Esophagus muscularis mucosa (tissue), 4 donors: ENCODE measurements around the gene ZNF516. TPM values are rescaled to one million over a fixed set of nuclear protein-coding genes. Genes with fewer than 3 reads are reported as not detected.

Experiments
- DNase-seq: peaks from one replicate; pipeline ENCODE4 v3.0.0-alpha.2; 2017; ENCODE audit errors: extremely low spot score
- H3K27ac ChIP-seq, 4 donors: fragments of 200-600 bp; sonication (generic); replicated peaks in 1 of 4; 1 replicate in 3 of 4; 2 replicates in 1 of 4; pipeline ENCODE4 v1.5.1; 2016 to 2019; ENCODE audit warnings: mild to moderate bottlenecking in 1 of 4
- H3K27me3 ChIP-seq, 4 donors: fragments of 200-600 bp; sonication (generic); one replicate each; pipeline versions ENCODE4 v1.5.1 to v1.6.0; 2016 to 2019
- H3K36me3 ChIP-seq, 4 donors: fragments of 200-600 bp; sonication (generic); one replicate each; pipeline ENCODE4 v1.5.1; 2016 to 2019
- H3K4me1 ChIP-seq, 4 donors: fragments of 200-600 bp; sonication (generic); one replicate each; pipeline ENCODE4 v1.5.1; 2016 to 2019
- H3K4me3 ChIP-seq, 4 donors: fragments of 200-600 bp; sonication (generic); 1 replicate in 2 of 4; 2 replicates in 2 of 4; pipeline ENCODE4 v1.5.1; 2016 to 2019; ENCODE audit warnings: mild to moderate bottlenecking in 4 of 4, moderate library complexity in 1 of 4
- H3K9me3 ChIP-seq, 4 donors: fragments of 200-600 bp; sonication (generic); 1 replicate in 3 of 4; 2 replicates in 1 of 4; pipeline ENCODE4 v1.5.1; 2016 to 2019
- EP300 ChIP-seq: sonication (generic); formaldehyde crosslinking; IDR thresholded peaks from one replicate; pipeline ENCODE4 v1.6.1; 2017; ENCODE audit warnings: antibody characterized with exemption
- POLR2A ChIP-seq: fragments of 450-650 bp; IDR thresholded peaks from one replicate; pipeline ENCODE4 v1.6.1; 2017; ENCODE audit warnings: antibody characterized with exemption, moderate library complexity, mild to moderate bottlenecking, low read depth
- POLR2AphosphoS5 ChIP-seq, 2 donors: sonication (generic); formaldehyde crosslinking; IDR thresholded peaks; one replicate each; pipeline ENCODE4 v1.6.1; 2017; ENCODE audit warnings: antibody characterized with exemption in 2 of 2
- WGBS: methylation state at CpG from one replicate; pipeline ENCODE4 v1.1.5; 2018; 5-methylcytosine and 5-hydroxymethylcytosine counted together
- intact Hi-C: fragments of 100-400 bp; cut with DNase I; formaldehyde crosslinking; loops from one replicate; pipeline ENCODE4 v1.15.1; 2023
- total RNA-seq, 4 donors: library from RNA; depleted of rRNA; stranded (reverse); fragments of >200 nt; gene quantifications; one replicate each; pipeline versions ENCODE4 v1.1.0 to v1.2.1, GENCODE V29; 2016
- TF ChIP-seq, protein P1 (sequence below), 3 experiments: fragments of 200-600 bp in 2 of 3; fragments of 450-650 bp in 1 of 3; sonication (generic) in 2 of 3; IDR thresholded peaks; one replicate each; pipeline ENCODE4 v1.5.1; 2017 to 2019; ENCODE audit warnings: antibody characterized with exemption in 3 of 3, mild to moderate bottlenecking in 2 of 3, moderate library complexity in 1 of 3

Gene ZNF516
- total RNA-seq, 4 donors from 2014 or later = 28.5 to 44.9 (median 35.8) TPM

DNA sequence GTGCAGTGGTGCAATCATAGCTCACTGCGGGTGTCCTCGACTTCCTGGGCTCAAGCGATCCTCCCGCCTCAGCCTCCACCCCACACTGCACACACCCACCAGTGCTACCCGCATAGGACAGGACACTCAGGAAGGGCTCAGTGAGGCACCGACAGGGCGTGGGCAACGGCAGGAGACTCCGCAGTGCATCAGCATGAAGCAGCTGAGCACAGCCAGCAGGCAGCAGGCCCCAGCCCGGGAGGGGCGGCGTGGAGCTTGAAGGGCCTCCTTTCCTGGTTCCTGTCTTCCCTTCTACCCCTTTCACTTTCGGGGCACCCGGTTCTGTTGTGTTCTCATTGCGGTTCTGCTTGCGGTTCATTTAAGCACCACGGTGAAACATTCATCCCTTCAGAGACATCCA, 89.8 kb downstream of the ZNF516 start:
- intact Hi-C loops = no loop called here
- H3K4me1 ChIP-seq = peaks cover 6 to 60% (median 24%) of the 10 kb centered on the region in 4 donors
- no peaks in the 10 kb centered on the region for H3K27me3 ChIP-seq
- H3K36me3 ChIP-seq = peaks cover 0 to 14% (median 8%) of the 10 kb centered on the region in 4 donors
- DNase-seq = no peak
- no peak overlapping the region for H3K27ac ChIP-seq
- TF ChIP-seq POLR2AphosphoS5 (IDR thresholded peaks at IDR 0.05) (no peak), POLR2A (no peak), EP300 (no peak)
- TF ChIP-seq, protein P1, sequence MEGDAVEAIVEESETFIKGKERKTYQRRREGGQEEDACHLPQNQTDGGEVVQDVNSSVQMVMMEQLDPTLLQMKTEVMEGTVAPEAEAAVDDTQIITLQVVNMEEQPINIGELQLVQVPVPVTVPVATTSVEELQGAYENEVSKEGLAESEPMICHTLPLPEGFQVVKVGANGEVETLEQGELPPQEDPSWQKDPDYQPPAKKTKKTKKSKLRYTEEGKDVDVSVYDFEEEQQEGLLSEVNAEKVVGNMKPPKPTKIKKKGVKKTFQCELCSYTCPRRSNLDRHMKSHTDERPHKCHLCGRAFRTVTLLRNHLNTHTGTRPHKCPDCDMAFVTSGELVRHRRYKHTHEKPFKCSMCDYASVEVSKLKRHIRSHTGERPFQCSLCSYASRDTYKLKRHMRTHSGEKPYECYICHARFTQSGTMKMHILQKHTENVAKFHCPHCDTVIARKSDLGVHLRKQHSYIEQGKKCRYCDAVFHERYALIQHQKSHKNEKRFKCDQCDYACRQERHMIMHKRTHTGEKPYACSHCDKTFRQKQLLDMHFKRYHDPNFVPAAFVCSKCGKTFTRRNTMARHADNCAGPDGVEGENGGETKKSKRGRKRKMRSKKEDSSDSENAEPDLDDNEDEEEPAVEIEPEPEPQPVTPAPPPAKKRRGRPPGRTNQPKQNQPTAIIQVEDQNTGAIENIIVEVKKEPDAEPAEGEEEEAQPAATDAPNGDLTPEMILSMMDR (IDR thresholded peaks at IDR 0.05) = no peak
- 91% methylated on average over 12 of the region's 17 CpGs for WGBS
- no peaks in the 10 kb centered on the region for H3K9me3 ChIP-seq
- no peak overlapping the region for H3K4me3 ChIP-seq

DNA sequence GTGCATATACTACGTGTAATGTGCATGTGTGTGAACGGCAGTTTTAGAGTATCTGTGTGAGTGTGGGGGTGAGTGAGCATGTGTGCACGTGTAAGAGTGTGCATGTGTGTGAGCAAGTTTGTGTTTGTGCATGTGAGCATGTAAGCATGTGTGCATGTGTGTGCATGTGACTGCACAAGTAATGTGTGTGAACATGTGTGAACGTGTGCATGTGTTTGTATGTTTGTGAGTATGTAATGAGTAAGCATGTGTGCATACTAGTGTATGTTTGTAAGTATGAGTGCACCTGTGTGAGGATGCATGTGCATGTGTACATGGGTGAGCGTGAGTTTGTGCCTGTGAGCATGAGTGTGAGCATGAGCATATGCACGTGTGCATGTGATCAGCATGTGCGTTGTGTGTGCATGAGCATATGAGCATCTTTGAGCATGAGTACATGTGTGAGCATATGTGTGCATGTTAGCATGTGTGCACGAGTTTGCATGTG, 90.7 kb downstream of the ZNF516 start:
- intact Hi-C loops = no loop called here

DNA sequence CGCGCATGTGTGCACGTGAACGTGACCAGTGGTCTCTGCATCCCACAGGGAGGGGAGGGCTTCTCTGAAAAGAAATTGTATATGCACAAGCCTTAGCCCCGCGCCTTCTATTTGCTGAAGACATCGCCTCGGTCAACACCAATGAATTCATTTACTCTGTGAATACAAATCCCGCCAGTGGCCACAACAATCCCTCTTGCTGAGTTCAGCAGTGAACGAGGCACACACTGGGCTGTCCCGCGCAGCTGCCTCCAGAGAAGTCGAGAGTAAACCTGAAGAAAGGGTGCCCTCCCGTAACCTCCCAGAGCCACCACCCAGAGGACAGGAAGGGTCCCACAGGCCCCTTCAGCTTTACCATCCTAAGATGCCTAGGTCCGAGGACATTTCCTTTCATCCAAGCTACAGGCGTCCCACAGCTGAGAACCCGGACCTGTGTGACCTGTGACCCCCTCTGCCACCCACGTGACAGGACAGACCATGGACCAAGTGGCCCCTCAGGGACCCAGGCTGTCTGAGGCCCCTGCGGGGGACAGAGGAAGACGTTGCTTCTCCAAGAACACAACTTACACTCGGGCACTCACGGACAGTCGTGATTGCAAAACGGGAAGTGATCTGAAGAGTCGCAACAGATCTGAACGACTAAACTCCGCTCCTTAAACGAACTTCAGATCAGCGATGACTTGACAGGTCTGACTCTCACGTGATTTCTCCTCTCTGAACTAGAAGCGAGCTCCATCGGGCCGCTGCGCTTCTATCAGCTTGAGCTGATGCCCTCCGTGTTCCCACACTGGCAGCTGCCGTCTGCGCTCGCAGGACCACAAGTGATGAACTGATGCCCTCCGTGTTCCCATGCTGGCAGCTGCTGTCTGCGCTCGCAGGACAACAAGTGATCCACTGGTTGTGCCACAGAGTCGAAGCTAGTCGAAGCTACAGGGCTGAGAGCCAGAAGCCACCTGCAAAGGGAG, 92.7 kb downstream of the ZNF516 start:
- H3K4me1 ChIP-seq = peaks cover 4 to 60% (median 30%) of the 10 kb centered on the region in 4 donors
- no peaks in the 10 kb centered on the region for H3K27me3 ChIP-seq
- H3K36me3 ChIP-seq = peaks cover 0 to 14% (median 8%) of the 10 kb centered on the region in 4 donors
- no peak overlapping the region for H3K4me3 ChIP-seq
- H3K9me3 ChIP-seq = no peaks in the 10 kb centered on the region
- no peak for TF ChIP-seq EP300
- no peak for TF ChIP-seq POLR2A
- TF ChIP-seq, protein P1 (IDR thresholded peaks at IDR 0.05) = no peak
- TF ChIP-seq POLR2AphosphoS5 (IDR thresholded peaks at IDR 0.05) = no peak
- no peak overlapping the region for H3K27ac ChIP-seq
- no peak for DNase-seq
- intact Hi-C loops = no loop called here
- WGBS = 87% methylated on average over 37 of the region's 43 CpGs

More for the DNA sequence above, 90.7 kb downstream of the ZNF516 start:
- 90% methylated on average over 8 of the region's 8 CpGs for WGBS
- no peak for DNase-seq
- H3K4me1 ChIP-seq = peaks cover 5 to 59% (median 24%) of the 10 kb centered on the region in 4 donors
- peaks cover 0 to 14% (median 8%) of the 10 kb centered on the region in 4 donors for H3K36me3 ChIP-seq
- H3K27me3 ChIP-seq = no peaks in the 10 kb centered on the region
- H3K27ac ChIP-seq = no peak overlapping the region
- TF ChIP-seq EP300 (no peak), POLR2A (no peak), POLR2AphosphoS5 (IDR thresholded peaks at IDR 0.05) (no peak)
- TF ChIP-seq, protein P1 (IDR thresholded peaks at IDR 0.05) = no peak
- no peak overlapping the region for H3K4me3 ChIP-seq
- no peaks in the 10 kb centered on the region for H3K9me3 ChIP-seq

DNA sequence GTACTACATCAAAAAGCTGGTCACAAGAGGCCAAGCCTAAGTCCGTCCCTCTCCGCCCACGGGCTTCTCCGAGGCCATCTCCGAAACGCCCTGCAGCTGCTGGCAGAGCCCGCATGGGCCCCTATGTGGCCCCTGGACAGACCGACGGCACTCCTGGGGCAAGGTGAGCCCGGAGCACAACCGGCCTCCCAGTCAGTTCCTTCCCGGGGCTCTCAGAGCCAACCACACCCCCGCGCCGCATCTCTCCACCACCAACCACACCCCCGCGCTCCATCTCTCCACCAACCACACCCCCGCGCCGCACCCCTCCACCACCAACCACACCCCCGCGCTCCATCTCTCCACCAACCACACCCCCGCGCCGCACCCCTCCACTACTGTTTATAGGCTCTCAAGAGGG, 93.5 kb downstream of the ZNF516 start:
- H3K27ac ChIP-seq = no peak overlapping the region
- TF ChIP-seq, protein P1 (IDR thresholded peaks at IDR 0.05) = no peak
- TF ChIP-seq POLR2AphosphoS5 (IDR thresholded peaks at IDR 0.05) (no peak), EP300 (no peak), POLR2A (no peak)
- peak; percentile 94 for DNase-seq
- no peaks in the 10 kb centered on the region for H3K9me3 ChIP-seq
- peaks cover 0 to 14% (median 8%) of the 10 kb centered on the region in 4 donors for H3K36me3 ChIP-seq
- no peak overlapping the region for H3K4me3 ChIP-seq
- 77% methylated on average over 25 of the region's 25 CpGs for WGBS
- no peaks in the 10 kb centered on the region for H3K27me3 ChIP-seq
- intact Hi-C loops = no loop called here
- peaks cover 4 to 52% (median 27%) of the 10 kb centered on the region in 4 donors for H3K4me1 ChIP-seq
